ENCODE measurements around the gene EPHB2. TPM values are rescaled to one million over a fixed set of nuclear protein-coding genes. Genes with fewer than 3 reads are reported as not detected.

The EPHB2 gene
- total and polyA plus RNA-seq, 2 of the 4 experiments (the other 2 are of a cell fraction), result 52.3 to 58.8 TPM

- Histone ChIP-seq H3K36me3 (ENCODE audit: control insufficient read depth, insufficient read depth, low read length) (no peaks in the 10 kb centered on the region), H2BK5ac (ENCODE audit: low read depth, low read length, poor library complexity, severe bottlenecking) (no peak overlapping the region), H3K4ac (ENCODE audit: low read depth, low read length) (no peak overlapping the region), H3K79me1 (ENCODE audit: low read depth in 1 of 2, low read length in 2 of 2) (no peaks in the 10 kb centered on the region), H3K4me2 (ENCODE audit: low read depth, low read length) (no peak overlapping the region), H2AFZ (replicated peaks; ENCODE audit: low read length, poor library complexity) (peak overlapping the region; percentile 72), H4K8ac (ENCODE audit: low read depth in 2 of 2, low read length in 2 of 2) (no peak overlapping the region), H2BK15ac (ENCODE audit: low read depth, low read length) (no peak overlapping the region), H3K27ac (ENCODE audit: insufficient read depth, low read length) (no peak overlapping the region), H2BK120ac (ENCODE audit: low read depth, low read length) (no peak overlapping the region), H3K4me1 (ENCODE audit: control insufficient read depth, insufficient read depth, low read length) (peaks cover 3% of the 10 kb centered on the region), H3K9me3 (ENCODE audit: control insufficient read depth, insufficient read depth, low read length) (peaks cover 6% of the 10 kb centered on the region; the same call in 1 of the 2 replicates), H4K5ac (ENCODE audit: low read depth, low read length) (no peak overlapping the region), H3K9ac (ENCODE audit: low read depth, low read length) (no peak overlapping the region), H3K18ac (ENCODE audit: low read depth, low read length) (no peak overlapping the region), H4K20me1 (ENCODE audit: insufficient read depth, low read length) (no peaks in the 10 kb centered on the region), H3K56ac (ENCODE audit: extremely low read depth, insufficient read depth, low read length) (no peak overlapping the region), H3K9me1 (ENCODE audit: insufficient read depth, low read length) (no peaks in the 10 kb centered on the region; the same call in 1 of the 2 replicates), H3K14ac (replicated peaks; ENCODE audit: low read depth, low read length) (no peak overlapping the region; the same call in 1 of the 2 replicates), H3K4me3 (ENCODE audit: insufficient read depth, low read depth, low read length) (no peak overlapping the region), H2BK20ac (ENCODE audit: low read depth, low read length) (no peak overlapping the region), H2AK9ac (replicated peaks; ENCODE audit: low read depth, low read length, poor library complexity) (no peak overlapping the region), H4K91ac (ENCODE audit: insufficient read depth, low read depth, low read length) (no peak overlapping the region), H3K27me3 (ENCODE audit: control insufficient read depth, insufficient read depth, low read length) (peaks cover 25% of the 10 kb centered on the region), H2AK5ac (ENCODE audit: low read depth, low read length) (no peak overlapping the region), H3K23ac (ENCODE audit: low read depth, low read length) (no peak overlapping the region)
- ATAC-seq (ENCODE audit: low read depth) (no peak; the same call in 1 of the 2 replicates), DNase-seq (peak; percentile 17)
- dilution Hi-C loops (cut with HindIII; ENCODE audit: low sequenced_read_pairs, unreplicated experiment) (no loop called here), in situ Hi-C loops (cut with MboI; ENCODE audit: low sequenced_read_pairs) (loop anchor here (25.0 kb wide), 1 partner anchor 488 kb away; no protein-coding TSS in a partner anchor), intact Hi-C loops (cut with micrococcal nuclease) (no loop called here)
- TF ChIP-seq MAZ (IDR thresholded peaks at IDR 0.05; ENCODE audit: borderline replicate concordance, low read depth, low read length) (no peak), SMC3 (IDR thresholded peaks at IDR 0.05; ENCODE audit: low read depth, low read length) (no peak), MAFK (IDR thresholded peaks at IDR 0.05; ENCODE audit: low read depth, low read length) (no peak), RAD21 (IDR thresholded peaks at IDR 0.05; ENCODE audit: low read length) (no peak), CHD1 (IDR thresholded peaks at IDR 0.05; ENCODE audit: low read depth, low read length) (no peak), NFE2L2 (IDR thresholded peaks at IDR 0.05; ENCODE audit: low read depth, low read length) (no peak), BHLHE40 (IDR thresholded peaks at IDR 0.05; ENCODE audit: low read depth, low read length) (no peak), MXI1 (IDR thresholded peaks at IDR 0.05; ENCODE audit: borderline replicate concordance, low read depth, low read length) (no peak), CTCF (conservative IDR thresholded peaks at IDR 0.05; ENCODE audit: low read depth, low read length) (no peak), RCOR1 (IDR thresholded peaks at IDR 0.05; ENCODE audit: insufficient replicate concordance, low read length) (no peak), USF2 (IDR thresholded peaks at IDR 0.05; ENCODE audit: low read depth, low read length) (no peak), CEBPB (IDR thresholded peaks at IDR 0.05; ENCODE audit: low read depth, low read length) (no peak)
- BruUV-seq (replicated peaks), result no TSS peak
- 48% methylated on average over 7 of the region's 9 CpGs; no CpG with 5 or more reads in 1 of the 2 experiments for WGBS, 2 experiments (ENCODE audit: extremely low coverage in 2 of 2, insufficient read length in 1 of 2)
- ChIA-PET CTCF (no interaction called here), POLR2A (ENCODE audit: unreplicated experiment) (no interaction called here)
Measured at GRCh38 chr1:22925111-22925510, 214.5 kb downstream of the EPHB2 start.

Data from IMR-90 (cell line).